Pons (tissue), 1 donor: Measurements from ENCODE around the gene NCAPG.
"Not testable (repeated sequence)": the region's sequence is repeated elsewhere in the genome, so short reads cannot be mapped to it uniquely, and the experiment has no call there.

ENCODE experiments used
- DNase-seq: peaks from one replicate; pipeline ENCODE4 v3.0.0-alpha.2; 2016; ENCODE audit warnings: low spot score

Gene NCAPG

DNA sequence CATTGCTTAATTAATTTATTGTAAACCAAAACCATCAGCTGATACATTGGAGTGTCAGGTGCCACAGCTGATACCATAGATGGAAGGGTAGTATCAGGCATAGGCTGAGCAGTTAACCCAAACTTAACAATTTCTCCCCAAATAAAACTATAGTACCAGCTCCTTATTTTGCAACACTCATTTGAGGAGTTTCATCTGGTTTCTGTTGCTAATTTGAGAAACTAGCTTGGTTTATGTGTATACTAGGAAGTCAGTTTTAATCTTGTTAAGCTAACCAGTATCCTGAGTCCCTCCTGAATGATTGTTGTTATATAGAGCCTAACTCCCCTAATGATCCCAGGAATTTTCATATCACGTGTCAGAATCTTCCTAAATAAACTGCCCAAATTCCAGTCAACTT is 13.0 kb upstream of the NCAPG start:
- DNase-seq, result no peak

DNA sequence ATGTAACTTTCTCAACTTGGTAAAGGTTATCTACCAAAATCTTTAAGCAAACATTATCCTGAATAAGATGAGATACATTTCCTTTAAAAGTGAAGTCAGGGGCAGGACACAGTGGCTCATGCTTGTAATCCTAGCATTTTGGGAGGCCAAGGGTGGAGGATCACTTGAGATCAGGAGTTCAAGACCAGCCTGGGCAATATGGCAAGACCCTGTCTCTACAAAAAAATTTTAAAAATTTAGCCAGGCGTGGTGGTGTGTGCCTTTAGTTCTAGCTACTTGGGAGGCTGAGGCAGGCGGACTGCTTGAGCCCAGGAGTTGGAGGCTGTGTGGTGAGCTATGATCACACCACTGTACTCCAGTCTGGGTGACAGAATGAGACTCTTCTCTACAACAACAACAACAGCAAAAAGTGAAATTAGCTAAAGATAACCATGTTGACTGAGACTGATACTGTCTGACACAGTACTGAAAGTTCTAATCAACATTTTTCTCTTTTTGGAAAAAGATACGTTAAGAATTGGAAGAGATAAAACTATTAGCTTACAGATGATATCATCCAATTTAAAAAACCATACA is 5.1 kb upstream of the NCAPG start:
- no peak for DNase-seq

DNA sequence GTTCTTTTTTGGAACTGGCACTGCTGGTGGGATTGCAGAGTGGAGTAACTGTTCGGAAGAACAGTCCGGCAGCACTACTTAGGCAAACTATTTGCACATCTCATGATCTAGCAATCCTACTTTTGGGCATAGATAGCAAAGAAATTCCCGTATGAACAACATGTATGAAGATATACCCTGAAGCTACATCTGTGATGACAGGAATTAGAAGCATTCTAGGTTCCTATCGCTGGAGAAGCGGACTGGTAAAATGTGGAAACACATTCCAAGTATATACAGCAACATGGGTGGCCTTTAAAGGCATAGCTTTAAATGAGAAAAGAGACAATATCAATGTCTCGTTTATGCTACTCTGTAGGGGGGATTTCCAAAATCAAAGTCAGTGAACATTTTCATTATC is 3.3 kb upstream of the NCAPG start:
- no peak for DNase-seq

DNA sequence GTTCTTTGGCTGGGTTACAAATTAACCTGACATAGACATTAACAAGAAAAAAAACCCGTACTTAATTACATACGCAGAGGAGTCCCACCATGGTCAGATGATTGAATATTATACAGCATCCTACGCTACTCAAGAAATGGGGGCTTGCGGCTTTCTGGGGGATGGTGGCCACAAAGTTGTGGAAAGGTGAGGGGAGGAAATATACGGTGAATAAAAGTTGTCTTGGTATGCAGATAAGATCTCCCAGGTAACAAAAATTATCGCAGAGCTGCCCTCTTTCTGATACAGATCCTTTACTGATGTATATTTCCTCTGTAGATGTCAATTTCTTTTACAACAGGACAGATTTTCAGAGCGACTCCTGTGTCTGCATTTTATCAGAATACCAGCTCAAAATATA is 1.1 kb upstream of the NCAPG start:
- DNase-seq, result peak; percentile 6

DNA sequence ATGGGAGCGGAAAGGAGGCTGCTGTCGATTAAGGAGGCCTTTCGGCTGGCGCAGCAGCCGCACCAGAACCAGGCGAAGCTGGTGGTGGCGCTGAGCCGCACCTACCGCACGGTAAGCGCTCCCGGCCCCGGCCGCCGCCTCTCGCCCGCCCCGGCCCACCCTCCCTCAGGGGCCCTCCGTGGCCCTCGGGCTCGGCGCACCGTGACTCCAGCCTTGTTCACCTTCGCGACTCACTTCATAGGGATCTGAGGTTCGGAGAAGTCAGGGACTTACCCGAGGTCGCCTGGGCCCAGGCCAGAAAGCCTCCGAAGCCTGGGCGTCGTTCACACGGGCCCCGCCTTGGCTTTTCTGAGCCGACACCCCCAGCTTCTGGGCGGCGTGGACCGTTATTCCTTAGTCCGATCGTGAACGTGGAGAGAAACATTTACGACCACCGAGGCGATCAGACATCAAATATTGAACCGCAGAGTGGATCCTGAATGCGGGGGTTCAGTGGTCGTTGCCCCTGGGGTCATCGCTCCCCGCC is 362 bp downstream of the NCAPG start:
- no peak for DNase-seq

DNA sequence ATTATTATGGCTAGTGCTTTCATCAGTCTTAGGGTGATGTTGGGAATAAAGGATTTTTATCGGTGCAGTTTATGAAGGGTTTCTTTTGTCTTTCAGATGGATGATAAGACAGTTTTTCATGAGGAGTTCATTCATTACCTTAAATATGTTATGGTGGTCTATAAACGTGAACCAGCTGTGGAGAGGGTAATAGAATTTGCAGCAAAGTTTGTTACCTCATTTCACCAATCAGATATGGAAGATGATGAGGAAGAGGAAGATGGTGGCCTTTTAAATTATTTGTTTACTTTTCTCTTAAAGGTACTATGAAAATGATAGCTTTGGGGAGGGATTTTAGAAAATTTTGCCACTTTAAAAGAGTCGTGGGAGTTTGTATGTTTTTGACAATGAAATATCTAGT is 1.3 kb downstream of the NCAPG start:
- DNase-seq, result no peak

DNA sequence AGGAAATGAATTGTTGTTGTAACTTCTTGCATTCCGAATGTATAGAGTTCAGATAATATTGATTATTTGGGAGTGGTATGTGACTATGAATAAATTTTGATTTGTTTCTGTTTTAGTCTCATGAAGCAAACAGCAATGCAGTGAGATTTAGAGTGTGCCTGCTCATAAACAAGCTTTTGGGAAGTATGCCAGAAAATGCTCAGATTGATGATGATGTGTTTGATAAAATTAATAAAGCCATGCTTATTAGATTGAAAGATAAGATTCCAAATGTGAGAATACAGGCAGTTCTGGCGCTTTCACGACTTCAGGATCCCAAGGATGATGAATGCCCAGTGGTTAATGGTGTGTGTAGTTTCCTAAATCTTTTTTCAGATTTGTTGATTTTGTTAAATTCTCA is 2.0 kb downstream of the NCAPG start:
- no peak for DNase-seq

DNA sequence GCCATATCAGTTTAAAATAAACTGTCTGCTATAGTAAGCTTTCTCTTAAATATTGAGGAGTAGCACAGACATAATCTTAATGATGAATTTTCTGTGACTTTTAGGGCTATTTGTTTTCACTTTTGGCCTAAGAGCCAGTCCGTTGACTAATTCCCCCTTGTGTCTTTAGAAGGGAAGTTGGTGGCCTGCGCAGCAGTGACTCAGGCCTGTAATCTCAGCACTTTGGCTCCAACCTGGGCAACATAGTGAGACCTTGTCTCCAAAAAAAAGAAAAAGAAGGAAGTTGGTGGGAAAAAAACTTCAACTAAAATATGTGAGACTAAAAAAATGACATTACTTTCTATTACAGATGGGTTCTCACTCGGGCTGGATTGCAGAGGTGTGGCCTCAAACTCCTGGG is 3.4 kb downstream of the NCAPG start:
- DNase-seq, result no peak

DNA sequence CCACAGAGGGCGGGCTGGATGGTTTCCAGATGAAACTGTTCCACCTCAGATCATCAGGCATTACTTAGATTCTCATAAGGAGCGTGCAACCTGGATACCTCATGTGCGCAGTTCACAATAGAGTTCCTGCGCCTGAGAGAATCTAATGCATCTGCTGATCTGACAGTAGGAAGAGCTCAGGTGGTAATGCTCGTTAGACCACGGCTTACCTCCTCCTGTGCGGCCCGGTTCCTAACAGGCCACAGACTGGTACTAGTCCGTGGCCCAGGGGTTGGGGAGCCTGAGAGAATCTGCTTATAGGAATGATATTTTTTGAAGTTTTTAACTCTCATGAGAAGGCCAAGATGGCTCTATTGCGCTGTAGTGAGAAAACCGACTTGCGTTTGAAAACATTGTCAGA is 5.4 kb downstream of the NCAPG start:
- no peak for DNase-seq

DNA sequence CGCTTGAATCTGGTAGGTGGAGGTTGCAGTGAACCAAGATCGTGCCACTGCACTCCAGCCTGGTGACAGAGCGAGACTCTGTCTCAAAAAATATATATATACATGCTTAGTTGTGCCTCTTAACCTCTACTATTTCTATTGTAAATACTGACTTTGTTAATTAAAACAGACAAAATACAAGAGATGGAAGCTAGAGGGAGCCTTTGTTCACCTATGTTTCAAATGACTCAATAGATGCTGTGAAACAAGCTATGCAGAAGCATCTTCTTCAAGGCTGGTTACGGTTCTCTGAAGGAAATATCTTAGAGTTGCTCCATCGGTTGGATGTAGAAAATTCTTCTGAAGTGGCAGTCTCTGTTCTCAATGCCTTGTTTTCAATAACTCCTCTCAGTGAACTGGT is 6.2 kb downstream of the NCAPG start:
- DNase-seq, result peak; percentile 84

DNA sequence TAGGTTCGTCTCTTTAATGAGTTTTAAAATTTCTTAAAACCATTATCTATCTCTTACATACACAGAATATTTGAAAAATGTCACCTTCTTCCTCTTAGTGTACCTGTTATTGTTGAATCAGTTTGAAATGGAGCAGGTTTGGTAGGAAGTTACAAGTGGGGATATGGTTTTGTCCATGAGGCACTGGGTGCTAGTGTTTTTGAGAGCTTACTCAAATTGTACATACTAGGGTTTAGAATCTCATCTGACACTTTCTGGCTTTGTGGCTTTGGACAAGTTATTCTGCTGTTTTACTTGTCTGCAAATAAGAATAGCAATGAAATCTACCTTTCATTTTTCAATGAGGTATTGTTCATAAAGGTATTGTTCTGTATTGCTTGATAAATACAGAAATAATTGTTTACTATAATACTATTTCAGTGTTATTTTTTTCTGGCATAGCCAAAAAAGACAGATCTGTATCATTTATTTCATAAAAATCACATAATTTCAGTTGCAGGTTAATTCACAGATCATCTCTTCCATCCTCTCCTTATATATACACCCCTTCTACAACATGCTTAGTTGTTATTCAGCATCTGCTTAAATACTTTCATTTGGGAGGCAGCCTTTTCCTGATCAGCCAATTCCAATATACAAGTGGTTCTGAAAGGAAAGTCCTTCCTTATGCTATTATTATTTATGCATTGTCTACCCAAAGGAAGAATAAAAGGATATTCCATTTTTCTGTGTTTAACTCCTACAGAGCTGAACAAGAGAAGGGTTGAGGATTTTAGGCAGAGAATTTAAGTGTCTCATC is 13.3 kb downstream of the NCAPG start:
- DNase-seq, result no peak

DNA sequence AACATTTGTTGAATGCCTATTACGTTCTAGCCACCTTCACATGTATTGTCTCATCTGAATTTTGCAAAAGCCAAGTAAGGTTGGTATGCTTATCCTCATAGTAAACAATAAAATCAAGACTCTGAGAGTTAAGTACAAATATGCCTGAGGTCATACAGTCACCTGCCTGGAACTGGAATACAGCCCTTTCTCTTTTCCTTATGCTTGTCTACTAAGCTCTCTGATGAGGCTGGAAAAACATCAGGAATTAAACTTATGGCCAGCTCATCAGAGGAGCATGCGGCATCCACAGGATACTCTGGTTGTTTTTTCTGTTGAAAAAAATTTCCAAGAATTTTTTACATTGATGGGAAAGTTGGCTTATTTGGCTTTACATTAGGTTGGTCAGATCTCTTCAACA is 35.5 kb downstream of the NCAPG start:
- DNase-seq, result no peak

DNA sequence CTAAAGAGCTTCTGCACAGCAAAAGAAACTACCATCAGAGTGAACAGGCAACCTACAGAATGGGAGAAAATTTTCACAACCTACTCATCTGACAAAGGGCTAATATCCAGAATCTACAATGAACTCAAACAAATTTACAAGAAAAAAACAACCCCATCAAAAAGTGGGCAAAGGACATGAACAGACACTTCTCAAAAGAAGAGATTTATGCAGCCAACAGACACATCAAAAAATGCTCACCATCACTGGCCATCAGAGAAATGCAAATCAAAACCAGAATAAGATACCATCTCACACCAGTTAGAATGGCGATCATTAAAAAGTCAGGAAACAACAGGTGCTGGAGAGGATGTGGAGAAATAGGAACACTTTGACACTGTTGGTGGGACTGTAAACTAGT is 39.5 kb downstream of the NCAPG start:
- not testable (repeated sequence) for DNase-seq

DNA sequence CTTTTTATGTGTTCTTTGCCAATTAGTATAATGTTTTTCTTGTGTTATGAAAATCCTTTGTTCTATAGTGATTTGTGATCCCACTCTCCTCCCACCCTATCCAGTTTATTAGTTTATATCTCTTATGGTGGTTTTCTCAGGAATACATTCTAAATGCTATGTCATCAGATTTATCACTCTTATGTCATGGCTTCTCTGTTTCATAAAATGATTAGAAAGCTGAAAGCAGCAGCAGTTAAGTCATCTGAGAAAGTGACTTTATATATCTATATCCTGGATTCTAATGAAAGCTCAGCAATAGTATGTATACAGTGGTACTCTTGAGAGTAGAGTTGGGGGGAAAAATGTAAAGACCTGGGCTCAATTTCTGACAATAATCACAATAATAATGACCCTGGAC is 41.2 kb downstream of the NCAPG start:
- DNase-seq, result no peak

DNA sequence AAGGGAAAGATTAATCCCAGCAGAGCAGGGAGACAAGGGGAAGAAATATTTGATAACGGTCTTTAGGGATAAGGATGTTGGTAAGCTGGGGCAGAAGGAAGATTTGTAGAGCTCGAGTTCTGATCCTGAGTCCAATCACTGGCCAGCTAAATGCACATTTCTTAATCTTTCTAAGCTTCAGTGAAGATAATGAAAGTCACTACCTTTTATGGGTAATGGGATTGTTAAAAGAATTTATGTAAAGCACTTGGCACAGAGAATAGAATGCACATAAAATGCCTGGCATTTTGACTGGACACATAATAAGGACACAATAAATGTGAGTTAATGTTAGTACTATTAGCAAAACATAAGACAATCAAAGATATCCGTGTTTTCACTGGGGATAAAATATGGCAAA is 43.3 kb downstream of the NCAPG start:
- no peak for DNase-seq

DNA sequence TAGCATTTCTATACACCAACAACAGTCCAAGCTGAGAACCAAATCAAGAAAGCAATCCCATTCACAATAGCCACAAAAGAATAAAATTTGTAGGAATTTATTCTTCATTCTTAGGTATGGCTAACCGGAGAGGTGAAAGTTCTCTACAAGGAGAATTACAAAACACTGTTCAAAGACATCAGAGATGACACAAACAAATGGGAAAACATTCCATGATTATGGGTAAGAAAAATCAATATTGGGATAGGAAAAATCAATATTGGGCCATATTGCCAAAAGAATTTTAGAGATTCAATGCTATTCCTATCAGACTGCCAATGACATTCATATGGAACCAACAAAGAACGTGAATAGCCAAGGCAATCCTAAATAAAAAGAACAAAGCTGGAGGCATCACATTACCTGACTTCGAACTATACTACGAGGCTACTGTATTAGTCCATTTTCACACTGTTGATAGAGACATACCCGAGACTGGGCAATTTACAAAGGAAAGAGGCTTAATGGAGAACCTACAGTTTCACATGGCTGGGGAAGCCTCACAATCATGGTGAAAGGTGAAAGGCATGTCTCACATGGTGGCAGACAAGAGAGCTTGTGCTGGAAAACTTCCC is 49.1 kb downstream of the NCAPG start:
- no peak for DNase-seq

DNA sequence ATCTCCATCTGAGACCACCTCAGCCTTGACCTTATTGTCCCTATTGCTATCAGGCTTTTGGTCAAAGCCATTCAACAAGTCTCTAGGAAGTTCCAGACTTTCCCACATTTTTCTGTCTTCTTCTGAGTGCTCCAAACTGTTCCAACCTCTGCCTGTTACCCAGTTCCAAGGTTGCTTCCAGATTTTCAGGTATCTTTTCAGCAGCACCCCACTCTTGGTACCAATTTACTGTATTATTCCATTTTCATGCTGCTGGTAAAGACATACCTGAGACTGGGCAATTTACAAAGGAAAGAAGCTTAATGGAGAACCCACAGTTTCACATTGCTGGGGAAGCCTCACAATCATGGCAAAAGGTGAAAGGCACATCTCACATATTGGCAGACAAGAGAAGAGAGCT is 51.1 kb downstream of the NCAPG start:
- not testable (repeated sequence) for DNase-seq

DNA sequence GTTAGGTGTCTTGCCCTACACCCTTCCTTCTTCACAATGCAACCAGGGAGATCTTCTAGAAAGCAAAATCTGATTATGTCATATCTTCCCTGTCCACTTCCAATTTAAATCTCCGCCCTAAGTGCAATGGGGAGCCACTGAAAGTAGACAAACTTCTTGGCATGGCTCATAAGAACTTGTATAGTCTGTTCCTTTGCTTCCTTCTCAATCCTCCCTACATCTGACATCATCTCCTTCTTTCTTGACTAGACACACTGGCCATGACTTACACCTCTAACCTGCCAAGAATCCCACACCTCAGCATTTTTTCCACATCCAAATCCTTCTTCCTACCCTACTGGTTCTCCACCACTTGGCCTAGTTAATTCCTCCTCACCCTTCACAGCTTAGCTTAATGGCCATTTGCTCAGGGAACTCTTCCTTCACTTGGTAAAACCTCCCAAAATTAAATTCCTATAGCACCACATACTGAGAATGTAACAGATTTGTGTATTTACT is 55.1 kb downstream of the NCAPG start:
- DNase-seq, result no peak

DNA sequence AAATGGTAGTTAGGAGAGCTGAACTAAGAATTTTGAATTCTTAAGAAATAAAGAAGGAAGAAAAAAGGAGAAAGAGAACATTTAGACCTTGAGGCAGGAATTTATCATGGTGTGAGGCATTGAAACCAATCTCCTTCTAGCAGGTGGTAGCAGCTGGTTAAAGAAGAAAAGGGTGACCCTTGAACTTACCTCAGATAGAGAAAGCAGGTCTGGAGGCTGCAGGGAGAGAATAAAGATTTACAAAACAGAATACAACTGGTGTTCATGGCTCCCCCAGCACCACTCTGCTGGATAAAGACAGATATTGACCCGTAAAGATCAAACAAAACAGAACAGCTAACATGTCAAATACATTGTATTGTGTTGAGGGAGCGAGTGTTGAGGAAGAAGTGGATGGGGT is 56.0 kb downstream of the NCAPG start:
- no peak for DNase-seq

DNA sequence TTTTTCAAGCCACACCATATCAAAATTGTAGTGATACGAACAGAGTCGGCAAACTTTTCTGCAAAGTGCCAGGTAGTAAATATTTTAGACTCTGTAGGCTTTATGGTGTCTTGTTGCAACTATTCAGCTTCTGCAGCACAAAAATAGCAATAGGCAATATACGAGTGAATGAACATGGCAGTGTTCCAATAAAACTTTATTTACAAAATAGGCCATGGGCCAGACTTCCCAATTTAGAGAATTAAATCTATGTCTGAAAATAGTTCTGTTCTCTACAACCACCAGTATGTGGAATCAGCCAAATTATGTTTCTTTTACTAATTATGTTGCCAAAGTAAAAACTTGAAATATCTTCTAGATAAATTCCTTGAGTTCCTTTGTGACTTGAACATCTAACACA is 56.5 kb downstream of the NCAPG start:
- no peak for DNase-seq

DNA sequence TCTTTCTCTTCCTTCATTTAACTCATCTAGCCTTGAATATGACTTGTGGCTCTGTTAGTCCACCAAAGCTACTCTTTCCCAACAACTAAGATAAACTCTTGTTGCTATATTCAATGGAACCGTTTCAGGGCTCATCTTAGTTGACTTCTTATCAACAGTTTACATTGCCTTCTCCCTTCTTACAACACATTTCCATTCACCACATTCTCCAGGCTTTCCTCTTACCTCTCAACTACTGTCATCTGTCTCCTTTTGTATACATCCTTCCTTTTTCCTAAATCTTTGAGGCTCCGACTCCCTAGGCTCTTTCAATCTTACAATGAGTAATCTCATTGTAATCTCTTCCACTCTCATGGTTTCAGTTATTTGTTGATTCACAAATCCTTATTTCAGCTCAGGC is 58.5 kb downstream of the NCAPG start:
- DNase-seq, result no peak

DNA sequence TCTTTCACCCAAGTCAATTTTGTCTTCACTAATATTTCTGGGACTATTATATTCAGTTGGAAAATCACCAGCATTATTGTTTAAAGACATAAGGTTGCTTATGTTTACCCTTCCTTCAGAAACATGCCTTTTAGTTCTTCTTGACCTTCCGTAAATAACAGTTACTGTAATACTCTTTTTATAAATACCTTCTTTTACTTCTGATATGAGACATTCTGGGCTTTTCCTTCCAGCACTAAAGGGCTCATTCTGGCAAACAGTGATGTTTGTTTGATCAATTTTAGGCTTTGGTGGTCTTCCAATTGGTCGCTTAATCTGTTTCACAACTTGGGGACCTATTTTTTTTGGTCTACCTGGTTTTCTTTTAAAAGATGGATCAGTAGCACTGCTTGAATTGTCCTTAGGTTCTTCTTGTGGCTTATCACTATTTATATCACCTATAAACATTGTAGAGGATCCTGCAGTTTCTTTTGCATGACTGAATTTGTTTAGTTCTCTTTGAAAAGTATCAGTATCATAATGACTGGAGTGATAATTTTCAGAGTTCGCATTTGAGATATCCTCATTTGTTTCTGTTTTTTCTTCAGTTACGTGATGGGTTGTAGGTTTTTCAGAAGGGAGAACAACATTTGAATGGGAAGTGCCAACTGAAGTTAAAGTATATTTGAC is 64.8 kb downstream of the NCAPG start:
- no peak for DNase-seq

DNA sequence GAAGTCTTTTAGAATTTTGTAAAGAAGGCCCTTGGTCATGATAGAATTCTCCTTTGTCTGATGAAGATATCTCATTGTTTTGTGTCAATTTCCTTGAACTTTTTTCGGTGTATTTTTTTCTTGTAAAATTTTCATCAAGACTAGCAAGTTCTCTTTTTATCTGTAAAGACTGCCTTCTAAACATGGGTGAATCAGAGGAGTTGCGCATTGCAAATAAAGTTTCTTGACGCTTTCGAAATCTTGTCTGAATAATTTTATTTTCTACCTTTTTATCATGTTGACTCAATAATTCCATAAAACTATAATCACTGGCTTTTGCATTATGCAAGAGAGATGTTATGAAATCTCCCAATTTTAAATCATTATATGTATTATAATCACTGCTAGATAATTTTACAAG is 66.2 kb downstream of the NCAPG start:
- DNase-seq, result no peak
